Immature natural killer cell (primary cell): Measurements from ENCODE around the gene PSTK. TPM values are rescaled to one million over a fixed set of nuclear protein-coding genes. Genes with fewer than 3 reads are reported as not detected.

Source experiments
- DNase-seq, 3 donors: peaks; one replicate each; pipeline ENCODE4 v3.0.0; 2022; ENCODE audit warnings: mixed read lengths in 1 of 3
- H3K27ac Mint-ChIP-seq, 6 donors: one replicate each; pipeline ENCODE4 v1.8.0; 2020; ENCODE audit warnings: mixed read lengths in 6 of 6, mild to moderate bottlenecking in 5 of 6, inconsistent platforms in 4 of 6, moderate library complexity in 3 of 6
- H3K27me3 Mint-ChIP-seq, 3 donors: one replicate each; pipeline ENCODE4 v1.8.0; 2020 to 2021; ENCODE audit warnings: low read depth in 3 of 3, mild to moderate bottlenecking in 3 of 3, mixed read lengths in 3 of 3, moderate library complexity in 3 of 3, inconsistent platforms in 1 of 3
- H3K36me3 Mint-ChIP-seq, 3 donors: one replicate each; pipeline ENCODE4 v1.8.0; 2020; ENCODE audit warnings: mixed read lengths in 3 of 3, inconsistent platforms in 2 of 3, mild to moderate bottlenecking in 2 of 3
- H3K4me1 Mint-ChIP-seq, 2 donors: one replicate each; pipeline ENCODE4 v1.8.0; 2020; ENCODE audit warnings: inconsistent platforms in 2 of 2, mild to moderate bottlenecking in 2 of 2, mixed read lengths in 2 of 2, moderate library complexity in 1 of 2
- H3K4me3 Mint-ChIP-seq, 5 donors: one replicate each; pipeline ENCODE4 v1.8.0; 2020; ENCODE audit warnings: mild to moderate bottlenecking in 5 of 5, mixed read lengths in 5 of 5, inconsistent platforms in 3 of 5, moderate library complexity in 3 of 5
- H3K9me3 Mint-ChIP-seq, 6 donors: one replicate each; pipeline ENCODE4 v1.8.0; 2020; ENCODE audit warnings: mild to moderate bottlenecking in 6 of 6, mixed read lengths in 6 of 6, inconsistent platforms in 4 of 6, moderate library complexity in 3 of 6
- polyA plus RNA-seq, 3 donors: library from polyadenylated mRNA; unstranded; fragments of 300-500 nt; fragmentation: Illumina TruSeq; gene quantifications; one replicate each; pipeline ENCODE4 v1.2.3, GENCODE V29; 2021

PSTK gene
- polyA plus RNA-seq, 3 donors from 2014 or later: 8.4 to 15.4 (median 9.5) TPM

DNA sequence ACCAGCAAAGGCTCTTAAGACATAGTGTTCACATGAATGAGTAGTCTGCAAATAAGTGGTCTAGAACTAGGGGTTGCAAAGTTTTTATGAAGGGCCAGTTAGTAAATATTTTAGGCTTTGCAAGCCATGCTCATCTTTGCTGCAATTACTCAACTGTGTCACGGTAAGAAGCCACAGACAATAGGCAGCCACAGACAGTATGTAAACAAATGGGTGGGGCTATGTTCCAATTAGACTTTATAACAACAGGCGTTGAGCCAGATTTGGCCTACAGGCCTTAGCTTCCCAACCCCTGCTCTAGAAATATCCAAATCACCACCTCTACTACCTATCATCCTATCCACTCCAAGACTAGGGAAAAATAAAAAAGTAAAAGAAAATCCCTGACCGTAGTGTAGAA is 19.1 kb downstream of the PSTK start:
- H3K36me3 Mint-ChIP-seq: peaks cover 0 to 20% (median 14%) of the 10 kb centered on the region in 3 donors
- peak overlapping the region in 1 of 6 donors; percentile 51 for H3K27ac Mint-ChIP-seq
- H3K4me3 Mint-ChIP-seq: peak overlapping the region in 1 of 5 donors; percentile 5
- H3K9me3 Mint-ChIP-seq: no peaks in the 10 kb centered on the region
- no peak for DNase-seq
- peaks cover 0 to 1% (median 0%) of the 10 kb centered on the region in 3 donors for H3K27me3 Mint-ChIP-seq
- H3K4me1 Mint-ChIP-seq: peaks cover 22 to 51% of the 10 kb centered on the region in 2 donors

DNA sequence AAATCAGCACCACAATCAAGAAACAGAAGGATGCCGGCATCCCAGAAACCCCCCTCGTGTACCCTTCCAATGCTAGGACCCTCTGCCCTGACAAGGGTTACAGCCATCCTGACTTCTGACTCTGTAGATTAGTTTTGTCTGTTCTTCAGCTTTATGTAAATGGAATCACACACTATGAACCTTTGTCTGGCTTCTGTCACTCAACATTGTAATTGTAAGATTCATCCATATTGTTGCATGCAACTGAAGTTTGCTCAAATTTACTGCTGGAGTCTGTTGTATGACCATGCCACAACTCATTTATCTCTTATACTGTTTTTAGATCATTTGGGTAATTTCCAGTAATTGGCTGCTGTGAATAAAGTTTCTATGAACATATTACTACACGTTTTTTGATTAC is 20.0 kb downstream of the PSTK start:
- H3K9me3 Mint-ChIP-seq: no peaks in the 10 kb centered on the region
- no peak for DNase-seq
- H3K4me1 Mint-ChIP-seq: peaks cover 22 to 52% of the 10 kb centered on the region in 2 donors
- H3K36me3 Mint-ChIP-seq: peaks cover 0 to 17% (median 12%) of the 10 kb centered on the region in 3 donors
- no peak overlapping the region for H3K4me3 Mint-ChIP-seq
- H3K27ac Mint-ChIP-seq: peak overlapping the region in 3 of 6 donors; percentile 5 to 51 (median 49)
- H3K27me3 Mint-ChIP-seq: peaks cover 0 to 1% (median 0%) of the 10 kb centered on the region in 3 donors

DNA sequence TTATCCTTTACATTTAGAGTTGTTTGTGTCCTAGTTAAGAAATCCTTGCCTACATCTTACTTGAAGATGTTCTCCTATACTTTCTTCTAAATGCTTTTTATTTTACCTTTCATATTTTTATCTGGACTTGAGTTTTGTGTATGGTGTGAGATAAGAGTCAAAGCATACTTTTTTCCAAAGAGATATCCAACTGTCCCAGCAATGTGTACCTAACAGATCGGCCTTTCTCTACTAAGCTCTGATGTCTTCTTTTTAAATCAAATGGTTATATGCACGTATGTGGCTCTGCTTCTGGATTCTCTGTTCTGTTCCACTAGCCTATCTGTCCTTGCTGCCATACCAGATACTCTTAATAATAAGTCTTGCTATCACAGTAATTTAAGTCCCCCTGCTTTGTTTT is 21.2 kb downstream of the PSTK start:
- no peak for DNase-seq
- peak overlapping the region in 1 of 6 donors; percentile 20 for H3K27ac Mint-ChIP-seq
- H3K4me3 Mint-ChIP-seq: no peak overlapping the region
- H3K4me1 Mint-ChIP-seq: peaks cover 28 to 63% of the 10 kb centered on the region in 2 donors
- H3K9me3 Mint-ChIP-seq: no peaks in the 10 kb centered on the region
- peaks cover 0 to 1% (median 0%) of the 10 kb centered on the region in 3 donors for H3K27me3 Mint-ChIP-seq
- H3K36me3 Mint-ChIP-seq: peaks cover 0 to 9% (median 8%) of the 10 kb centered on the region in 3 donors

DNA sequence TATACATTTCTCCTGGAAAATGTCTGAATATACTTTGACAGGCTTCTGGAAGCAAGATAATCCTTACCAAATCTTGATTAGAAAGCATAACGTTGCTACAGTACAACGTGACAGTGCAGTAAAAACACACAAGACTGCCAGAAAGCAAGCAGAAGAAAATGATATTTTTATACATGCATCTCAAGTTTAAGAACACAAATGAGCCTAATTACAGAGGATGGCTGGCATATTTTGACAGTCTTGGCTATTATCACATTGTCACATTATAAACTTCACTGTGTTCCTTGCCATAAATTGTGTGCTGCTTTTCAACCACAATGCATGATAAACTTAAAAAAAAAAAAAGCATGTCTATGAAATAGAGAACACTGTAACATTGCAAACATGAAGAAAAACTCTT is 24.1 kb downstream of the PSTK start:
- H3K27ac Mint-ChIP-seq: no peak overlapping the region

DNA sequence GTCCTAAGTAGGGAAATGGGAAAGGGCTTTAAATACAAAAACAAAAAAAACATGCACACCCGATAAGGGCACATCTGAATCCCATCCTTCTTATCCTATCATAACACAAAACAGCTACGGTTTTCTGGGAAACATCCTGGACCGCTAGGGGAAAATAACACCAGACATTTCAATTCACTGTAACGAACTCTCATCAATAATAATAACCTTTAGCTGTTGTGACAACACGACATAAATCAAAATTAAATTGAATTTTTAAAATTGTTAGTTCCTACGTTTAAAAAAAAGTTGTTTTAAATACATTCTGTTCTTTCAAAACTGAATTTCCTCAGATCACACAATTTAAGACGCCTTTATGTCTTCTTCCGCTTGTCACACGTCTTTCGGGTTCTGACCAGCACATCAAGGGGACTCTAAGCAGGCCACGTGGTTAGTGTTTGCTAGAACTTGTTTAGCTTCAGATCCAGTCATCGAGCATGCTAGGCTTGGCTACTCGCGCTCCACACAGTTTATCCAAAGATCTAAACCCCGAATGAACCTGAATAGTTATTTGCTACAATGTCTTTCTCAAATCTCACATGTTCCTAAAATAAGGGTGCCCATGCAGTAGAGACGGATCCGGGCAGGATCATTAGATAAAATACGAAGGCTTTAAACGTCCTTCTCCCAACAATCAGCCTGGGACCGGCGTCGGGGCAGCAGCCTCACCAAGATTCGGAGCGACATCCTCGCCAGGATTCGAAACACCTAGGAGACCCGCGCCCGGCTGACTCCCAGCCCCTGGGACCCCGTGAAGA is 27.6 kb downstream of the PSTK start:
- peaks cover 49 to 68% of the 10 kb centered on the region in 2 donors for H3K4me1 Mint-ChIP-seq
- H3K36me3 Mint-ChIP-seq: peaks cover 3 to 6% (median 3%) of the 10 kb centered on the region in 3 donors
- peak; percentile 47 to 49 (median 48) for DNase-seq
- H3K9me3 Mint-ChIP-seq: no peaks in the 10 kb centered on the region
- H3K27ac Mint-ChIP-seq: peak overlapping the region; percentile 95 to 100 (median 98)
- peaks cover 4 to 6% (median 6%) of the 10 kb centered on the region in 3 donors for H3K27me3 Mint-ChIP-seq
- H3K4me3 Mint-ChIP-seq: peak overlapping the region; percentile 93 to 99 (median 98)

More for the DNA sequence above, 24.1 kb downstream of the PSTK start:
- H3K36me3 Mint-ChIP-seq: no peaks in the 10 kb centered on the region
- peaks cover 1 to 8% (median 3%) of the 10 kb centered on the region in 3 donors for H3K27me3 Mint-ChIP-seq
- no peak overlapping the region for H3K4me3 Mint-ChIP-seq
- peaks cover 47 to 80% of the 10 kb centered on the region in 2 donors for H3K4me1 Mint-ChIP-seq
- H3K9me3 Mint-ChIP-seq: no peaks in the 10 kb centered on the region
- DNase-seq: no peak

DNA sequence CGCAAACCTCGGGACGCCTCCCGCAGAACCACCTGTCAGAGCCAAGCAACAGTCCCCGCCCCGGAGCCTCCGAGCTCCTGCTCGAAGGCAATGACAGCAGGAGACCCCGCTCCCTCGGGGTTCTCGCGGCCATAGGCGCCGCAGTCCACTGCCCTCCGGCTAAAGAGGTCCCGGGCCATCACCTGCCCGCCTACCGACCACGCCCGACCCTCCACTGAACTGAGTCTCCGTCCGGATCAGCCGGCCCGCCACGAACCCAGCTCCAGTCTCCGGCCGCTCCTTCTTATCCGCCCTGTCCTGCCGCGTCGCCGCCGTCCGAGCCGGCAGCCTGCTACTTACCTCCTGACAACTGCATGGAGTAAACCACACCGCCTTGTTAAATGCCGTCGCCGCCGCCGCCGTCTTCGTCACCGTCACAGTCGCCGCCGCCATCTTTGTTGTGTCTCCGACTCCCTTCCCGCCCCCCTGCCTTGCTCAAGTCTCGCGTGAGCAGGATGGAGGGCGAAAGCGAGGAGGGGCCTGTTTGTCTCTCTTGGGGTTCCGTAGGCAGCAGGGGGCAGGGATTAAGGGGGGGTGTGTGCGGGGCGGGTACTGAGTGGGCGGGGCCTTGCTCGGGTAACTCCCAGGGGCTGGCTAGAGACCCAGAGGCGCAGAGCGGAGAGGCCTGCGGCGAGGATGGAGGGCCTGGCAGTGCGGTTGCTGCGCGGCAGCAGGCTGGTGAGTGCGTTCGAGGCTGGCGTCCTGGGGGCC is 28.3 kb downstream of the PSTK start, which contains the start of the genes ACADSB and IKZF5:
TSS of gene ACADSB (plus strand) at position 652 of the 750 bp plus-strand sequence. CDS start at position 676, 24 bp downstream.
TSS of gene IKZF5 (minus strand) at position 441 of the 750 bp plus-strand sequence. CDS start 10,170 bp downstream, outside the sequence.
- peaks cover 49 to 63% of the 10 kb centered on the region in 2 donors for H3K4me1 Mint-ChIP-seq
- H3K27ac Mint-ChIP-seq: peak within 1 kb of the TSS; percentile 95 to 100 (median 98)
- DNase-seq: peak; percentile 95 to 97 (median 96)
- peaks cover 3 to 7% (median 3%) of the 10 kb centered on the region in 3 donors for H3K36me3 Mint-ChIP-seq
- H3K9me3 Mint-ChIP-seq: no peaks in the 10 kb centered on the region
- H3K4me3 Mint-ChIP-seq: peak within 1 kb of the TSS; percentile 93 to 99 (median 98)
- H3K27me3 Mint-ChIP-seq: peaks cover 4 to 6% (median 6%) of the 10 kb centered on the region in 3 donors

DNA sequence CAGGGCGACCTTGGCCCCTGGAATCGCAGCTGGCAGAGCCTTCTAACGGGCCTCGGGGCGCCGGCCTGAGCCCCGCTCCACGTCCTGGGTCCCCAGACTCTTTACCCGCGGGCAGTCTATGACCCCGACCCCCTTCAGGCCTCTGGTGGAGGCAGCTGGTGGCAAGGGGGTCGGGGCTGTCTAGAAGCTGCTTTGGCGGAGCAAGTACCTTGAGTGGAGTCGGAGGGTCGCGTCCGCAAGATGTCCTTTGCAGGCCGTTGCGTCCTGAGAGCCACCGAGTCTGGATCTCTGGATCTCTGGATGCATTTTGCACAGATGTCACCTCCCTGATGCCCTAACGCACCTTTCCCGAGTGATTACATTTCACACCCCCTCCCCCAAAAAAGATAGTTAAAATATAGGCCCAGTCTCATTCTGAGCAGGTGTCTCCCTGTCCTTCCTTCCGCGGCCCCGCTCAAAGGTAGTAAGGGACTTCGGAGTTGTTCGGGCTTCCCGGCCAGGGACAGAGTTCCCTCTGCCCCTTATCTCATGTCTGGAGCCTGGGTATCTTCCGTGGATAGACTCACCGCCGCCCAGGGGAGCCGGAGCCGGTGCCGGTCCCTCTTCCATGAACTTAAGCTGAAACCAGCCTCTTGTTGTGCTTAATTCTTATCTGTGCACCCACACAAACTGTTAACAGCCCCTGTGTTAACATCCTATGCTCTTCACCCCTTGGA is 29.1 kb downstream of the PSTK start:
- peaks cover 49 to 61% of the 10 kb centered on the region in 2 donors for H3K4me1 Mint-ChIP-seq
- H3K9me3 Mint-ChIP-seq: no peaks in the 10 kb centered on the region
- H3K4me3 Mint-ChIP-seq: peak overlapping the region; percentile 93 to 99 (median 98)
- DNase-seq: no peak
- H3K36me3 Mint-ChIP-seq: peaks cover 7 to 10% (median 7%) of the 10 kb centered on the region in 3 donors
- H3K27me3 Mint-ChIP-seq: peaks cover 4 to 6% (median 6%) of the 10 kb centered on the region in 3 donors
- H3K27ac Mint-ChIP-seq: peak overlapping the region; percentile 95 to 100 (median 98)

DNA sequence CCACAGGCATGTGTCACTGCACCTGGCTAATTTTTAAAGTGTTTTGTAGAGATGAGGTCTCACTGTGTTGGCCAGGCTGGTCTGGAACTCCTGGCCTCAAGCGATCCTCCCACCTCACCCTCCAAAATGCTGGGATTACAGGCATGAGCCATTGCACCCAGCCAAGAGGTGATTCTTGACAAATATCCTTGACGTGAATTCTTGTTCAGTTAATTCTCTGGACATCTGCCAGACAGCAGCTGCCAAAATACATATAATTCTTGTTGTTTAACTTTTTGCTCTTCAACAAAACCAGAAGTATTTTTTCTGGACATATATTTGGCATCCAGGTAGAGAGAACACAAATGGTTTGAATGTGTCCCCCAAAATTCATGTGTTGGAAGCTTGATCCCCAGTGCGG is 31.8 kb downstream of the PSTK start:
- Mint-ChIP-seq H3K4me3 (no peak overlapping the region), H3K4me1 (peaks cover 36 to 42% of the 10 kb centered on the region in 2 donors), H3K27me3 (peaks cover 4 to 6% (median 6%) of the 10 kb centered on the region in 3 donors), H3K27ac (no peak overlapping the region), H3K9me3 (no peaks in the 10 kb centered on the region), H3K36me3 (peaks cover 7 to 10% (median 7%) of the 10 kb centered on the region in 3 donors)
- DNase-seq: no peak

DNA sequence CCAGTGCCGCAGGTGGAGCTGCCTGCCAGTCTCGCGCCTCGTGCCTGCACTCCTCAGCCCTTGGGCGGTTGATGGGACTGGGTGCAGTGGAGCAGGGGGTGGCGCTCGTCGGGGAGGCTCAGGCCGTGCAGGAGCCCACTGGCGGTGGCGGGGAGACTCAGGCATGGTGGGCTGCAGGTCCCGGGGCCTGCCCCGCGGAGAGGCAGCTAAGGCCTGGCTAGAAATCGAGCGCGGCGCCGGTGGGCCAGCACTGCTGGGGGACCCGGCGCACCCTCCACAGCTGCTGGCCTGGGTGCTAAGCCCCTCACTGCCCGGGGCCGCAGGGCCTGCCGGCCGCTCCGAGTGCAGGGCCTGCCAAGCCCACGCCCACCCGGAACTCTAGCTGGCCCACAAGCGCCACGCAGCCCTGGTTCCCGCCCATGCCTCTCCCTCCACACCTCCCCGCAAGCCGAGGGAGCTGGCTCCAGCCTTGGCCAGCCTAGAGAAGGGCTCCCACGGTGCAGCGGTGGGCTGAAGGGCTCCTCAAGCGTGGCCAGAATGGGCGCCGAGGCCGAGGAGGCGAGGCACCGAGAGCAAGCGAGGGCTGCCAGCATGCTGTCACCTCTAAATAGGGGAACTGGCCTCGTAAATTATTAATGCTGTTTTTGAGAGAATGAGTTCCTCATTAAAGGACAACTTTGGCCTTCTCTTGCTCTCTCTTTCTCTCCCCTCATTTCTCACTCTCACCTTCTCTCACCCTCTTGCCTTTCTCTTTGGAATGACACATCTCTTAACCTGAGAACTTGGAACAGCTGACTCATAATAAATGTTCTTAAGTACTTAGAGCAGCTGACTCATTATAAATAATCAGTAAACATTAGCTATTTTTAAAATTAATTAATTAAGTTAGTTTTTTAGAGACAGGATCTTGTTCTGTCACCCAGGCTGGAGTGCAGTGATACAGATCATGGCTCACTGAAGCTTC is 33.5 kb downstream of the PSTK start:
- no peak overlapping the region for H3K4me3 Mint-ChIP-seq
- H3K27me3 Mint-ChIP-seq: peaks cover 1 to 8% (median 2%) of the 10 kb centered on the region in 3 donors
- no peak overlapping the region for H3K27ac Mint-ChIP-seq
- H3K9me3 Mint-ChIP-seq: no peaks in the 10 kb centered on the region
- peaks cover 7 to 10% (median 7%) of the 10 kb centered on the region in 3 donors for H3K36me3 Mint-ChIP-seq
- DNase-seq: no peak
- peaks cover 22 to 25% of the 10 kb centered on the region in 2 donors for H3K4me1 Mint-ChIP-seq

DNA sequence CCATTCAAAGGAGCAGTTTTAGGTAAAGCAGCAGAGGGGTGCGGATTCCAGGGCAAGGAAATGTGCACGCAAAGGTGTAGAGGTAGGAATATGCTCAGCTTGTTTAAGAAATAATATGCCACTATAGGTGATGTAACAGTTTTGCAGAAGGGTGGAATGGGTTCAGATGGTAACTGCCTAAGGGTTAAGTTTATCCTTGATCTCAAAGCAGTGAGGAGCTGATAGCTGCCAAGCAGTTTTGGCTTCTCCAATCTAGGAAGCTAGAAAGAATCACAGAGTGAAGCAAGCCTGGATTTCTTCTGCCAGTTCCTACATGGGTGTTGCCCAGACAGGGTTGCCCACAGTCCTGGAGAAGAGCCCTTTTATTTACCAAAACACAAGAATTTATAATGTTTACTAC is 34.6 kb downstream of the PSTK start:
- Mint-ChIP-seq H3K9me3 (no peaks in the 10 kb centered on the region), H3K4me1 (peaks cover 11 to 18% of the 10 kb centered on the region in 2 donors)

DNA sequence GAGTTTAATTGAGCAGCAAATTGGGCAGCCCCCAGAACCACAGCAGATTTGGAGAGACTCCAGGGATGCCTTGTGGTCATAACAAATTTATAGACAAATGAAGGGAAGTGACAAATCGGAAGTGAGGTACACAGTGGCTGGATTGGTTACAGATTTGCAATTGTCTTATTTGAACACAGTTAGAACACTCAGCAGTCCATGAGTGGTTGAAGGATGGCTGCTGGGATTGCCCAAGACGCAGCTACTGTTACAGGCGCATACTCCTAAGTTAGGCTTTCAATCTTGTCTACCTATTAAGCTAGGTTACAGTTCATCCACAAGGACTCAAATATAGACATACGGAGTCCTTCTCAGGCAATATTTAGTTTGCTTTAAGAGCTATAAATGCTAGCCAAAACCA is 36.0 kb downstream of the PSTK start:
- no peak overlapping the region for H3K4me3 Mint-ChIP-seq
- peaks cover 7 to 10% (median 7%) of the 10 kb centered on the region in 3 donors for H3K36me3 Mint-ChIP-seq
- H3K9me3 Mint-ChIP-seq: no peaks in the 10 kb centered on the region
- H3K27ac Mint-ChIP-seq: no peak overlapping the region
- peaks cover 1 to 9% of the 10 kb centered on the region in 2 donors for H3K4me1 Mint-ChIP-seq
- H3K27me3 Mint-ChIP-seq: peaks cover 0 to 3% (median 0%) of the 10 kb centered on the region in 3 donors
- no peak for DNase-seq

More for the DNA sequence above, 34.6 kb downstream of the PSTK start:
- Mint-ChIP-seq H3K4me3 (no peak overlapping the region), H3K36me3 (peaks cover 7 to 10% (median 7%) of the 10 kb centered on the region in 3 donors), H3K27ac (no peak overlapping the region), H3K27me3 (peaks cover 0 to 3% (median 0%) of the 10 kb centered on the region in 3 donors)
- DNase-seq: no peak
